ENCODE data around the gene TFAP2C. TPM values are rescaled to one million over a fixed set of nuclear protein-coding genes. Genes with fewer than 3 reads are reported as not detected.
"Not testable (repeated sequence)": the region's sequence is repeated elsewhere in the genome, so short reads cannot be mapped to it uniquely, and the experiment has no call there.

Gene TFAP2C
- total RNA-seq, 1 donor from 2014 or later: 0.50 TPM

DNA sequence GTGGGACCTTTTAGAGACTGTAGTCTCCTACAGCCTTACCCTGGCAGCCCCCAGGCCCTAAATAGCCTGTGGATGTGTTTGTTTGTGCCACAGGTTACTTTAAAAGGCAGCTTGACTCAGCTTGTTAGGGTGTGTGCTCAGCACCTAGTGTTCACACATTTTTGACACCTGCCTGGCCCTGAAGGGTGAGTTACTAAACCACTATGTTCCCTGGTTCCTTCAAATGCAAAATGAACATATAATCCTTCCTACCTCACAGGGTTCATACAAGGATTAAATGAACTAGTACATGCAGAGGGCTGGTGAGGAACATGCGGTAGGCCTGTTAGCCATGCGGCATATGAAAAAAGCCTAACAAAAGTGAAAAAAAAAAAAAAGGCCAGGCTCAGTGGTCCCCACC is 14.9 kb upstream of the TFAP2C start:
- Mint-ChIP-seq H3K4me1 (ENCODE audit: low read depth) (peaks cover 2% of the 10 kb centered on the region), H3K9me3 (ENCODE audit: low read depth) (no peaks in the 10 kb centered on the region), H3K27ac (no peak overlapping the region), H3K36me3 (ENCODE audit: insufficient read depth) (no peaks in the 10 kb centered on the region), H3K4me3 (ENCODE audit: low read depth) (no peak overlapping the region), H3K27me3 (peaks cover 15% of the 10 kb centered on the region)
- TF ChIP-seq, protein P1, sequence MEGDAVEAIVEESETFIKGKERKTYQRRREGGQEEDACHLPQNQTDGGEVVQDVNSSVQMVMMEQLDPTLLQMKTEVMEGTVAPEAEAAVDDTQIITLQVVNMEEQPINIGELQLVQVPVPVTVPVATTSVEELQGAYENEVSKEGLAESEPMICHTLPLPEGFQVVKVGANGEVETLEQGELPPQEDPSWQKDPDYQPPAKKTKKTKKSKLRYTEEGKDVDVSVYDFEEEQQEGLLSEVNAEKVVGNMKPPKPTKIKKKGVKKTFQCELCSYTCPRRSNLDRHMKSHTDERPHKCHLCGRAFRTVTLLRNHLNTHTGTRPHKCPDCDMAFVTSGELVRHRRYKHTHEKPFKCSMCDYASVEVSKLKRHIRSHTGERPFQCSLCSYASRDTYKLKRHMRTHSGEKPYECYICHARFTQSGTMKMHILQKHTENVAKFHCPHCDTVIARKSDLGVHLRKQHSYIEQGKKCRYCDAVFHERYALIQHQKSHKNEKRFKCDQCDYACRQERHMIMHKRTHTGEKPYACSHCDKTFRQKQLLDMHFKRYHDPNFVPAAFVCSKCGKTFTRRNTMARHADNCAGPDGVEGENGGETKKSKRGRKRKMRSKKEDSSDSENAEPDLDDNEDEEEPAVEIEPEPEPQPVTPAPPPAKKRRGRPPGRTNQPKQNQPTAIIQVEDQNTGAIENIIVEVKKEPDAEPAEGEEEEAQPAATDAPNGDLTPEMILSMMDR (IDR thresholded peaks at IDR 0.05; ENCODE audit: unreplicated experiment): no peak
- DNase-seq (ENCODE audit: low spot score, unreplicated experiment): no peak

DNA sequence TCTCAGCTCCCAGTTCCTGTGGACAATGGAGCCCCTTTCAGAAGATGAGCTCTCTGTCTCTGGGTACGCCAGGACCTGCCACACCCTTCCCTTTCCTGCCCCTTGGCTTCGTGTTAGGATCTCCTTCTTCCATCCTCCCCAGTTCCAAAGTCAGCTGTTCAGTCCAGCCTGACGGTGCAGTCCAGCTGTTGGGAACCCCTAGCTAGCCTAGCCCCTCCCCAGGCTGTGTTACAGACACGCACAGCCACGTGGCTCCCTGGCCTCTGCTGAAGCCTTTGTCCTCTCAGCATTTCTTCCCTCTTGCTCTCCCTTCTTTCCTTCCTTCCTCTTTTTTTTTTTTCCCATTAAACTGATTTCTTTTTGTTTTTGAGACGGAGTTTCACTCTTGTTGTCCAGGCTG is 12.4 kb upstream of the TFAP2C start:
- DNase-seq (ENCODE audit: low spot score, unreplicated experiment): no peak
- no peak overlapping the region for H3K4me3 Mint-ChIP-seq (ENCODE audit: low read depth)
- TF ChIP-seq, protein P1 (IDR thresholded peaks at IDR 0.05; ENCODE audit: unreplicated experiment): no peak
- no peaks in the 10 kb centered on the region for H3K9me3 Mint-ChIP-seq (ENCODE audit: low read depth)
- no peaks in the 10 kb centered on the region for H3K4me1 Mint-ChIP-seq (ENCODE audit: low read depth)
- H3K27me3 Mint-ChIP-seq: peaks cover 22% of the 10 kb centered on the region
- no peak overlapping the region for H3K27ac Mint-ChIP-seq
- no peaks in the 10 kb centered on the region for H3K36me3 Mint-ChIP-seq (ENCODE audit: insufficient read depth)

DNA sequence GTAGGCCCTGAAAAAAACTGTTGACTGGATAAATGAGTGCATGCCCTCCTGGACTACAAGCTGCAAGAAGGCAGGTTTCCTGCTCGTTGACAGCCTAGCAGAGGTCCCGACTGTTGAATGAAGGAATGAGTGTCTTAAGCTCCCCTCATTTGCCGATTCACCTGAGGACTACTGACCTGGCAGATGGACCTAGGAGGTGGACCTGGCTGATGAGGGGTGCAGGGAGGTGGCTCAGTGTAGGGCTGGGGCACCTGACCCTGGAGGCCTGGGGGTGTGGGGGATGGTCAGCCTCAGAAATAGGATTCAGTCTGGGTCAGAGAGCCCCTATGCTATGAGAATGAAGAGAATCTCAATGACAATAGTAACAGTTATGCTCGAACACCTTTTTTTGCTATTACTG is 11.6 kb upstream of the TFAP2C start:
- no peaks in the 10 kb centered on the region for H3K9me3 Mint-ChIP-seq (ENCODE audit: low read depth)
- no peak overlapping the region for H3K27ac Mint-ChIP-seq
- H3K4me3 Mint-ChIP-seq (ENCODE audit: low read depth): no peak overlapping the region
- no peak for DNase-seq (ENCODE audit: low spot score, unreplicated experiment)
- H3K27me3 Mint-ChIP-seq: peaks cover 28% of the 10 kb centered on the region
- no peaks in the 10 kb centered on the region for H3K4me1 Mint-ChIP-seq (ENCODE audit: low read depth)
- TF ChIP-seq, protein P1 (IDR thresholded peaks at IDR 0.05; ENCODE audit: unreplicated experiment): no peak
- H3K36me3 Mint-ChIP-seq (ENCODE audit: insufficient read depth): no peaks in the 10 kb centered on the region

DNA sequence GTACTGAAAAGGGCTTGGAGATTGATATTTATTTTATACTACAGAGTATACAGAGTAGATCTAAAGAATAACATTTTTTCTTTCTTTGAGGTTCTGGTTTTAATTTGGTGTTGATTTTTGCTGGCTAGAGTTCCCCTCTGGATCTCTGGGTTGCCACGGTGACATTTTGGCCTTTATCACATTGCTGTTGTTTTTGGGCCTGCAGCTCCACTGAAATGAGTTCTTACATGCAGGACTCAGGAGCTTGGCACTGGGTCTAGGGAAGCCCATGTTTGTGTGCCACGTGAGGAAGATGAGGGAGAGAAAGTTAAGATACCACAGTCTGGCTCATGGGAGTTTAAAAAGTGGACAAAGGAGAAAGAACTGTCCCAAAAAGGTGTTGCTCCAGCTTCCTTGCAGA is 7.4 kb upstream of the TFAP2C start:
- Mint-ChIP-seq H3K27me3 (peaks cover 55% of the 10 kb centered on the region), H3K27ac (no peak overlapping the region), H3K9me3 (ENCODE audit: low read depth) (no peaks in the 10 kb centered on the region), H3K4me1 (ENCODE audit: low read depth) (peaks cover 1% of the 10 kb centered on the region), H3K36me3 (ENCODE audit: insufficient read depth) (no peaks in the 10 kb centered on the region), H3K4me3 (ENCODE audit: low read depth) (no peak overlapping the region)
- no peak for DNase-seq (ENCODE audit: low spot score, unreplicated experiment)
- TF ChIP-seq, protein P1 (IDR thresholded peaks at IDR 0.05; ENCODE audit: unreplicated experiment): no peak

DNA sequence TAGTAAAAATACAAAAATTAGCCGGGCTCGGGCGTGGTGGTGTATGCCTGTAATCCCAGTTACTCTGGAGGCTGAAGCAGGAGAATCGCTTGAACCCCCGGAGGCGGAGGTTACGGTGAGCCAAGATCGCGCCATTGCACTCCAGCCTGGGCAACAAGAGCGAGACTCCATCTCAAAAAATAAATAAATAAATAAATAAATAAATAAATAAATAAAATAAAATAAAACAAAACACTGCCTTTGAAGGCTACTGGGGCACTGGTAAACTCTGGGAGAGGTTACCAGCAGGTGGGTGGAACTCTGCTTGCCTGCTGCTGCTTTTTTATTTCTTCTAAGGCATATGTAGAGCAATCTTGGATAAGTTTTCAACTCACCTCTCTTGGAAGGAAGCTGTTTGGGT is 5.2 kb upstream of the TFAP2C start:
- not testable (repeated sequence) for H3K27ac Mint-ChIP-seq; H3K9me3 Mint-ChIP-seq (ENCODE audit: low read depth); DNase-seq (ENCODE audit: low spot score, unreplicated experiment); H3K36me3 Mint-ChIP-seq (ENCODE audit: insufficient read depth); H3K4me1 Mint-ChIP-seq (ENCODE audit: low read depth); H3K4me3 Mint-ChIP-seq (ENCODE audit: low read depth)
- peaks cover 67% of the 10 kb centered on the region for H3K27me3 Mint-ChIP-seq

DNA sequence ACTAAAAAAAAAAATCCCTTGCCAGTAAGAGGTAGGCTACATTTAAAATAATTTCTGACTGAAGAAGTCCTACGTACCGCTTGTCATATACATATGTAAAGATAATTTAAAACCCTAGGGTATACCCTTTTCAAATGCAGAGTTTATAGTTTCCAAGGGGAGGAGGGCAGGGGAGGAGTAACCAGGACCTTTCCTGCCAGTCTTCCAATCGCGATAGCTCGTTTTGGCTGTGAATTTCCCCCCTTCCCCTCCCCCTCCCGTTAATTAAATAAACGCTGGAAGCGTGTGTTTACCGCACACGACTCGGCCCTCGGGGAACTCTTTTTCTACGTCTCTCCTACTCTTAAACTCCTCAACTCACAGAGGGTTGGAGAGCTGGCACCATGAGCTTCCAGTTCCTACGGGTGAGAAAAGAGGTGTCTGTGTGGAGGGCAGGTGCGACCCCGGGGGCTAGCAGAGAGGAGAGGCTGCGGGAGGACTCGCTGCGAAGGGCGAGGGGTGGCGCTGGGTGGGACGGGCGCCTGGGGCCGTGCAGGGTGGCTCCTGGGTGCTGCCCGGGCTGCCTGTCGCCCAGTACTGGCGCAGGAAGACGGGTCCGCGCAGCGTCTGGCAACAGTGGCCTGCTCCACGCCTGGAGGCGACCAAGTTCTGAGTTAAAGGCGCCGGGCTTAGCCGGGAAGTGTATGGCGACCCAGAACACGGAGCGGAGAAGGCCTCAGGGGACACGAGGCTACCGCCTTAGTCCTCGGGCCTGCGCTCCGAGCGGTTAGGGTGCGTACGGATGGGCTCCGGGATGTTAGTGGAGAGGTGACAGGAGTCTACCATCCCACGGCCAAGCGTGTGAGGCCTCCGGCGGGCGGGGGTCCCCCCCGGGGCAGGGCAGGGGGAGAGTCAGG is 4.1 kb upstream of the TFAP2C start:
- TF ChIP-seq, protein P1 (IDR thresholded peaks at IDR 0.05; ENCODE audit: unreplicated experiment): no peak
- Mint-ChIP-seq H3K36me3 (ENCODE audit: insufficient read depth) (no peaks in the 10 kb centered on the region), H3K27ac (no peak overlapping the region), H3K4me3 (ENCODE audit: low read depth) (no peak overlapping the region), H3K9me3 (ENCODE audit: low read depth) (no peaks in the 10 kb centered on the region), H3K4me1 (ENCODE audit: low read depth) (peaks cover 4% of the 10 kb centered on the region), H3K27me3 (peaks cover 75% of the 10 kb centered on the region)
- DNase-seq (ENCODE audit: low spot score, unreplicated experiment): no peak

Measured in progenitor cell of endocrine pancreas (in vitro differentiated cells).